IgD-negative memory B cell (primary cell): Measurements from ENCODE around the gene L3MBTL2. TPM values are rescaled to one million over a fixed set of nuclear protein-coding genes. Genes with fewer than 3 reads are reported as not detected.
"Not testable (repeated sequence)": the region's sequence is repeated elsewhere in the genome, so short reads cannot be mapped to it uniquely, and the experiment has no call there.

Experiments
- H3K27ac Mint-ChIP-seq, 3 donors: one replicate each; pipeline ENCODE4 v1.8.0; 2020 to 2022; ENCODE audit warnings: mild to moderate bottlenecking in 3 of 3, mixed read lengths in 3 of 3, moderate library complexity in 1 of 3
- H3K27me3 Mint-ChIP-seq: one replicate; pipeline ENCODE4 v1.8.0; 2021; ENCODE audit warnings: mixed read lengths
- H3K36me3 Mint-ChIP-seq: one replicate; pipeline ENCODE4 v1.8.0; 2020; ENCODE audit warnings: mild to moderate bottlenecking, mixed read lengths
- H3K4me1 Mint-ChIP-seq, 3 donors: one replicate each; pipeline ENCODE4 v1.8.0; 2020 to 2022; ENCODE audit warnings: mixed read lengths in 3 of 3, mild to moderate bottlenecking in 1 of 3
- H3K4me3 Mint-ChIP-seq, 4 donors: one replicate each; pipeline ENCODE4 v1.8.0; 2020 to 2022; ENCODE audit warnings: mild to moderate bottlenecking in 4 of 4, mixed read lengths in 4 of 4, moderate library complexity in 3 of 4
- H3K9me3 Mint-ChIP-seq, 3 donors: one replicate each; pipeline ENCODE4 v1.8.0; 2020 to 2021; ENCODE audit warnings: mixed read lengths in 3 of 3, mild to moderate bottlenecking in 1 of 3
- polyA plus RNA-seq: library from polyadenylated mRNA; unstranded; fragments of 300-500 nt; fragmentation: Illumina TruSeq; gene quantifications from one replicate; pipeline ENCODE4 v1.2.3, GENCODE V29; 2021

Gene L3MBTL2
- polyA plus RNA-seq, 1 donor from 2014 or later = 29.8 TPM

DNA sequence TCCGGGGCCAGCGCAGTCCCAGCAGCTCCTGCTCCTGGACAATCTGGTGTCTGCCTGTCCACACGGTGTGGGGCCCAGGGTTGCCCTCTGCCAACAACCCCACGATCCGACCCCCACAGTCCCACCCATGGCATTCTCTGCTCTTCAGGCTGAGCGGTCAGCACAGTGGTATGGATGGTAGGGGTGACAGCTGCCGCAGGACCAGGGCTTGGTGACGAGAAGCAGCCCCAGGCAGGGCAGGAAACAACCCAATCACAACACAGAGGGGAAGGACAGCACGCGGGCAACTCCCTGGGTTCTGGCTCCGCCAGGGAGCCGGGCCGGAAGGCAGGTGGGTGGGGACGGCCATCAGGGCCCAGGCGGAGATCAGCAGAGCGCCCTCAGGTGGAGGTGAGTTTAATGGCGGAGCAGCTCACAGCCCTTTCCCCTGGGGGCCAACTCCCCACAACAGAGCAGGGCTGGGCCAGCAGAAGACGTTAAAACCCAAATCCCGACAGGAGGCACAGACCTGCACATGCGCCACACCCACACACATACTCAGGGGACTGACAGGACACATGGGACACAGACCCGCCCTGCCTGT lies 40.9 kb downstream of the L3MBTL2 start:
- peaks cover 0 to 2% (median 0%) of the 10 kb centered on the region in 3 donors for H3K4me1 Mint-ChIP-seq
- H3K4me3 Mint-ChIP-seq = no peak overlapping the region
- peaks cover 4% of the 10 kb centered on the region for H3K36me3 Mint-ChIP-seq
- no peaks in the 10 kb centered on the region for H3K27me3 Mint-ChIP-seq
- no peaks in the 10 kb centered on the region for H3K9me3 Mint-ChIP-seq
- H3K27ac Mint-ChIP-seq = no peak overlapping the region

GRCh38 chr22:41247703-41248102 lies 42.6 kb downstream of the L3MBTL2 start:
- Mint-ChIP-seq H3K4me3 (no peak overlapping the region), H3K4me1 (peaks cover 0 to 2% (median 0%) of the 10 kb centered on the region in 3 donors), H3K36me3 (peaks cover 5% of the 10 kb centered on the region), H3K27ac (peak overlapping the region in 1 of 3 donors; percentile 47), H3K27me3 (no peaks in the 10 kb centered on the region), H3K9me3 (no peaks in the 10 kb centered on the region)

GRCh38 chr22:41248314-41248713 lies 43.2 kb downstream of the L3MBTL2 start:
- H3K36me3 Mint-ChIP-seq = peaks cover 5% of the 10 kb centered on the region
- no peak overlapping the region for H3K4me3 Mint-ChIP-seq
- H3K27me3 Mint-ChIP-seq = no peaks in the 10 kb centered on the region

DNA sequence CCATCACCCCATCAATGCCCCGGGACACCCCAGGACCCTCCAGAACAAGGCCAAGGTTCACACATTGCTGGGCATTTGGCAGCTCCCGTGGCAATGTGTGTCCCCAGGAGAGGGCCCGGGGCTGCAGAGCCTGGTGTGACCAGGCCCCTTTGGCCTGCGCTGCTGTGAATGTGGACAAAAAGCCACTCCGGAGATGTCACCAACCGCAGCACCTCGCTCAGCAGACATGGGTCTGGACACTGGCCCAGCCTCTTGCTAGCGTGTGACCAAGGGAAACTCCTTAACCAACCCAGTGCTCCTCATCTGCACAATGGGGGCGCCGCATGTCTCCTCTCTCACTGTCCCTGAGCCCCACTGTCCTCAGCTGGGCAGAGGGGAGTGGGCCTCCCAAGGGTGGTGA lies 43.6 kb downstream of the L3MBTL2 start:
- H3K4me1 Mint-ChIP-seq = peaks cover 0 to 2% (median 0%) of the 10 kb centered on the region in 3 donors
- no peak overlapping the region for H3K27ac Mint-ChIP-seq
- H3K27me3 Mint-ChIP-seq = no peaks in the 10 kb centered on the region
- no peaks in the 10 kb centered on the region for H3K9me3 Mint-ChIP-seq
- no peak overlapping the region for H3K4me3 Mint-ChIP-seq
- peaks cover 5% of the 10 kb centered on the region for H3K36me3 Mint-ChIP-seq

More at GRCh38 chr22:41248314-41248713, 43.2 kb downstream of the L3MBTL2 start:
- peaks cover 0 to 2% (median 0%) of the 10 kb centered on the region in 3 donors for H3K4me1 Mint-ChIP-seq
- no peaks in the 10 kb centered on the region for H3K9me3 Mint-ChIP-seq
- H3K27ac Mint-ChIP-seq = no peak overlapping the region

DNA sequence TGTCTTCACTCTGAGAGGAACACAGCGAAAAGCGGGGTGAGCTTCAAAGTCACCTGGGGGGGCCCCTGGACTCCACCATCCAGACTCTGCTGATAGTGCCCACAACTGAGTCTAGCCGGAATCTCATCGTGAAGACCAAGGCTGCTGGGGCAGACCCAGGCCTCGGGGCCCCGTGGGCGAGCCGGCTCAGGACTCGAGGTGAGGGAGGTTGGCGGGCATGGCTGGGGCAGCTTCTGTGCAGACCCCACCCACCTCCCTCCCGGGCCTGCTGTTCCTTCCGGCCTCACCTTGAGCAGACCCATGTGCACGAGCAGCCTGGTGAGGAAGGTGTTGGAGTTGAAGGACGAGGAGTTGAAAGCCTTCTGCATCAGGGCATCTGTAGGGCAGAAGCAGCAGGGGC lies 44.3 kb downstream of the L3MBTL2 start:
- no peak overlapping the region for H3K27ac Mint-ChIP-seq
- H3K36me3 Mint-ChIP-seq = peaks cover 5% of the 10 kb centered on the region
- no peaks in the 10 kb centered on the region for H3K9me3 Mint-ChIP-seq
- no peaks in the 10 kb centered on the region for H3K4me1 Mint-ChIP-seq
- H3K4me3 Mint-ChIP-seq = no peak overlapping the region
- H3K27me3 Mint-ChIP-seq = no peaks in the 10 kb centered on the region

DNA sequence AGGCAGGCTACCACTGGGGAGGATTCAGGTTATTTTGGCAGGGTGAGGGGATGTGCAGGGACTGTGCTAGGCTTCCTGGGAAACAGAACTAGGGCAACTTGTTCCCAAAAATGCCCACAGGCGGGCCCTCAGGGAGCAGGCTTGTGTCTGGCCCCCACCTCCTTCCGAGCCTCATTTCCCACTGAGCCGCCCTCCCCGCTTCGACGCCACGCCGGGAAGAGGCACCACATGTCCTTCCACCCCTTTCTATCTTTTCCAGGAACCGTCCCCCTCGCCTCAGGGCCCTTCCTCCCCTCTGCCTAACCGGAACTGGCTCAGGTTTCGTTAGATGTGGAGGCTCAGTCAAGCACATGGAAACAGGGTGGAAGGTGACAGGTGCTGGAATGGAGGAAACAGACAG lies 45.0 kb downstream of the L3MBTL2 start:
- H3K4me3 Mint-ChIP-seq = no peak overlapping the region
- H3K36me3 Mint-ChIP-seq = peaks cover 2% of the 10 kb centered on the region

DNA sequence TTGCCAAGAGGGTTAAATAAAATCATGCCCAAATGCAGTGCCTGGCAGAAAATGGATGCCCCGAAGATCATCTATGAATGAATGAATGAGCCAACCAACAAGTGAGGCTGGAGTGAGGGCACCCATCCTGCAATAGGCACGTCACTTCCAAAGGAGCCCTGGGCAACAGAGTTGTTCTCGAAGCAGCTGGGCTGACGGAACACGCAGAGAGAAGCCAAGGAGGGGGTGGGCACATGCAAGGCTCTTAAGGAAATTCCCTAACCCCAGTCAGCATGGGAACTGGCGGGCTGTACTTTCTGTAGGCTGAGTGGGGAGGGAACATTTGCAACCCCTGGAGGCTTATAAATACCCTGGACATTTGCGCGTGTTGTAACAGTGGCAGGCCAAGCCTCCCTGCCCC lies 47.3 kb downstream of the L3MBTL2 start:
- no peak overlapping the region for H3K27ac Mint-ChIP-seq
- no peaks in the 10 kb centered on the region for H3K4me1 Mint-ChIP-seq
- no peaks in the 10 kb centered on the region for H3K9me3 Mint-ChIP-seq
- H3K36me3 Mint-ChIP-seq = peaks cover 5% of the 10 kb centered on the region
- H3K27me3 Mint-ChIP-seq = no peaks in the 10 kb centered on the region
- H3K4me3 Mint-ChIP-seq = no peak overlapping the region

More for the DNA sequence above, 45.0 kb downstream of the L3MBTL2 start:
- Mint-ChIP-seq H3K9me3 (no peaks in the 10 kb centered on the region), H3K4me1 (no peaks in the 10 kb centered on the region), H3K27ac (no peak overlapping the region), H3K27me3 (no peaks in the 10 kb centered on the region)

DNA sequence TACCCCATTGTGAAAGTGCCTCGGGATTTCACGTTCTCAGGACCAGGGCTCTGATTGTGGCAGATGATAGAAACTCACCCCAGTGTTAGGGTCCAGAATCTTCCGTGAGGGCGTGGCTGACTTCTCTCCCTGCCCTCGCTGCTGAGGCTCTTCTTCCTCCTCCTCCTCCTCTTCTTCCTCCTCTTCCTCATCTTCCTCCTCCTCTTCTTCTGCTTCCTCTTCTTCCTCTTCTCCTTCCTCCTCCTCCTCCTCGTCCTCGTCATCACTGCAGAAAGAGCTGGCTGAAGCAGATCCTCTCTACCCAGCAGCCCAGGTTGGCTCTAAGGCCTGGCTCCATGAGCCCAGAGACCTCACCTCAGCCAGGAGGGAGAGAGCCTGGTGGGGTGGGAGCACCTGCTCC lies 49.1 kb downstream of the L3MBTL2 start:
- Mint-ChIP-seq H3K4me1 (no peaks in the 10 kb centered on the region), H3K4me3 (no peak overlapping the region), H3K27me3 (no peaks in the 10 kb centered on the region), H3K36me3 (peaks cover 9% of the 10 kb centered on the region), H3K27ac (peak overlapping the region in 1 of 3 donors; percentile 74), H3K9me3 (no peaks in the 10 kb centered on the region)

DNA sequence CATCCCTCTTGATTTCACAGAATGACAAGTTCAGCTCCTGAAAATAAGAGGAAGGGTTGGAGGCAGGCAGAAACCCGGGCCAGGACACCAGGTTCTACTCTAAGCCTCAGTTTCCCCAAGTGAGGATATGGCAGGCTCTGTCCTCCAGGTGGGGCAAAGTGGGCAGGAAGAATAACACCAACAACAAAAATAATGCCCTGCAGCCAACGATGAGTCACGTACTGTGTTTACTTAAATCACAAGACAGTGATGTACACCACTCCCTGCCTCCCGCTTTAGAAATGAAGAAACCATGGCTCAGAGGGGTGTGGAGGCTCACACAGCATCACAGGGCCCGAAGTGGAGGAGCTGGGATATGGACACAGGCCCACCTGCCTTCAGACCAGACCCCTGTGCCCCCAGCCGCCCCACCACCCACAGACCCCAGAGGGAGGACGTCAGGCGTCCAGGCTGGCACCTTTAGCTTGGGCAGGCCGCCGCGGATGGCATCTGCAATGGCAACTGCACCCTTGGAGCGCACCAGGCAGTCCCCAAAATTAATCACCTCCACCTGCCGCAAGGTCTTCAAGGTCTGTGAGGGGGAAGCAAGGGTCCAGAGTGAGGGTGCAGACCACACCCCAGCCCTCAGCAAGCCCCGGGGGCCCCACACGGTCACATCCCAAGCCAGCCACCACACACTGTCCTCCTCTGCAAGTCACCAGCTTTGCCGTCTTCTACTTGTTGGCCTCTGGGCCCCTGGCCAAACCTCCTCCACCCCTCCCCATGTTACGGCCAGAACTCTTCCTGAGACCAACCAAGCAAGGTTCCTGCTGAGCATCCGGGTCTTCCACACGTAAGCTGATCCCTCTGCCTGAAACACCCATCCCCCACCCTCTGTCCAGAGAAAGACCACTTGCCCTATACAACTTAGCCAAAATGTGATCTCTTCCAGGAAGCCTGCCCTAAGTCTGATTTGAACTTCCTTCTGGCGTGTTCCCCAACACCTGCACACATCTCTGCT lies 51.4 kb downstream of the L3MBTL2 start:
- peak overlapping the region in 1 of 3 donors; percentile 67 for H3K27ac Mint-ChIP-seq
- H3K4me1 Mint-ChIP-seq = no peaks in the 10 kb centered on the region
- H3K9me3 Mint-ChIP-seq = no peaks in the 10 kb centered on the region
- H3K27me3 Mint-ChIP-seq = no peaks in the 10 kb centered on the region
- H3K4me3 Mint-ChIP-seq = no peak overlapping the region
- peaks cover 7% of the 10 kb centered on the region for H3K36me3 Mint-ChIP-seq

DNA sequence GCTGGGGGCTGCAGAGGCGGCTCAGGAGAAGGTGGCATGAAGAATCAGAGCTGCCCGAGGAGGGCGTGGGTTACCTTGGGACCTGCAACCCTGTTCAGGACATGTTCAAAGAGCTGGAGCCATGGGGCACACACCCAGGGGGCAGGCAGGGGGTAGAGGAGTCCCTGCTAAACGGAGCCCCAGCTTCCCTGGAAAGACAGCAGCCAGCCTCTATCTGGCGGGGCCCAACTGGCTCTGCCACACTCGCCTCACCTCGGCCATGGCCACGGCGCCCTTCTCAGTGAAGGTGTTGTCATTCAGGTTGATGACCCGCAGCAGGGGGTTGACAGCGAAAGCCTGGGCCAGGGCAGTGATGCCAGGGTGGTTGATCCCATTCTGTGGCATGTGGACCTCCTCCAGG lies 52.6 kb downstream of the L3MBTL2 start:
- Mint-ChIP-seq H3K27ac (peak overlapping the region in 1 of 3 donors; percentile 16), H3K27me3 (no peaks in the 10 kb centered on the region), H3K4me1 (no peaks in the 10 kb centered on the region), H3K4me3 (no peak overlapping the region), H3K9me3 (no peaks in the 10 kb centered on the region), H3K36me3 (peaks cover 7% of the 10 kb centered on the region)

DNA sequence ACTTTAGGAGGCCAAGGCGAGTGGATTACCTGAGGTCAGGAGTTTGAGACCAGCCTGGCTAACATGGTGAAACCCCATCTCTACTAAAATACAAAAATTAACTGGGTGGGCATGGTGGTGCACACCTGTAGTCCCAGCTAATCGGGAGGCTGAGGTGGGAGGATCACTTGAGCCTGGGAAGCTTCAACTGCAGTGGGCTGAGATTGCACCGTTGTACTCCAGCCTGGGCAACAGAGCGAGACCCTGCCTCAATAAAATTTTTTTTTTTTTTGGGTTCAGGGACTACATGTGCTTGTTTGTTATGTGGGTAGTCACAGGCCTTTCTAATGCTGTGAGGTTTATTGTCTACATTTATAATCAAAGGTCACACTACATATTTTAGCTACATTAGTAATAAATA lies 54.6 kb downstream of the L3MBTL2 start:
- not testable (repeated sequence) for H3K27ac Mint-ChIP-seq

GRCh38 chr22:41260871-41261270 lies 55.8 kb downstream of the L3MBTL2 start:
- no peaks in the 10 kb centered on the region for H3K27me3 Mint-ChIP-seq
- H3K27ac Mint-ChIP-seq = no peak overlapping the region
- no peaks in the 10 kb centered on the region for H3K4me1 Mint-ChIP-seq
- H3K4me3 Mint-ChIP-seq = no peak overlapping the region
- H3K9me3 Mint-ChIP-seq = no peaks in the 10 kb centered on the region
- peaks cover 7% of the 10 kb centered on the region for H3K36me3 Mint-ChIP-seq

More for the DNA sequence above, 54.6 kb downstream of the L3MBTL2 start:
- H3K9me3 Mint-ChIP-seq, H3K36me3 Mint-ChIP-seq, H3K4me3 Mint-ChIP-seq, H3K4me1 Mint-ChIP-seq, H3K27me3 Mint-ChIP-seq: not testable (repeated sequence)

- no peaks in the 10 kb centered on the region for H3K9me3 Mint-ChIP-seq
- peaks cover 0 to 2% (median 0%) of the 10 kb centered on the region in 3 donors for H3K4me1 Mint-ChIP-seq
- no peak overlapping the region for H3K4me3 Mint-ChIP-seq
- H3K27ac Mint-ChIP-seq = no peak overlapping the region
- peaks cover 7% of the 10 kb centered on the region for H3K36me3 Mint-ChIP-seq
- no peaks in the 10 kb centered on the region for H3K27me3 Mint-ChIP-seq
Observed at GRCh38 chr22:41261541-41262249, 56.6 kb downstream of the L3MBTL2 start.

DNA sequence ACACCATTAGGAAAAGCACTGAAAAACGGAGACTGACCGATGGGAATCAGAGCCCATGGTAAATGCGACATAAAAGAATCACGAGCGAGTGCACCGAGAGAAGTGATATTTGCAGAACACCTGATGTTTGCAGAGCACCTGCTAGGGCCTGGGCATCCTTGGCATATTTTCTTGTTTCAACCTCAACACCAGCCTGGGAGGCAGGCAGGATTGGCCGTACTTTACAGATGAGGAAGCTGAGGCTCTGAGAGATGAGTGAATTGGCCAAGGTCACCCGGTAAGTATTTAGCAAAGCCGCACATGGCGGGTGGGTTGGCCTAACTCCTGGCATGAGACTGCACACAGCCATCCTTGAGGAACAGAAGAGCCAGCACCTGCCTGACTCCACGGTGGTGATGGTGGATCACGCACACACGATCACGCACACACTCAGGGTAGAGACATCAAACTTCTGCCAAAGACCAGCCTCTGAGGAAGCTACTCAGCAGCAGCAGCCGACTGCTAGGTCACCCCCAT lies 57.2 kb downstream of the L3MBTL2 start:
- Mint-ChIP-seq H3K27me3 (no peaks in the 10 kb centered on the region), H3K9me3 (no peaks in the 10 kb centered on the region), H3K27ac (no peak overlapping the region)

DNA sequence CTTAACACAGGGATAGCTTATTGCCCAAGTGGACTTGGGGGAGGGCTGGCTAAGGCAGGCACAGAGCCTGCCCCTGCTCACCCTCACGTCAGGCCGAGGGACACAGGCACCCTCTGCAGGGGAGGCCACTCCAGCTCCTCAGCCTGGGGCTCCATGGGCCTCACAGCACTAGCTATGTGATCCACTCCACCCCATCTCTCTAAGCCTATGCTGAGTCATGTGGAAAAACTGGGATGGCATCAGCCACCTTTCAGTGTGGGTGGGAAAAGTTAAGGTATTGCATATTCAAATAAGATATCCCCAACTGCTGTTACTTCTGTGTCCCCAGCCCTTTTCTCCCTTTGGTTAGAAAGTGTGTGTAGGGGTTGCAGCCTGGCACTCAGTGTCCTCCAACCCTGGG lies 58.6 kb downstream of the L3MBTL2 start:
- Mint-ChIP-seq H3K4me1 (peaks cover 0 to 2% (median 0%) of the 10 kb centered on the region in 3 donors), H3K4me3 (no peak overlapping the region), H3K27me3 (no peaks in the 10 kb centered on the region), H3K27ac (no peak overlapping the region), H3K36me3 (peaks cover 4% of the 10 kb centered on the region), H3K9me3 (no peaks in the 10 kb centered on the region)

More for the DNA sequence above, 57.2 kb downstream of the L3MBTL2 start:
- no peak overlapping the region for H3K4me3 Mint-ChIP-seq
- peaks cover 0 to 2% (median 0%) of the 10 kb centered on the region in 3 donors for H3K4me1 Mint-ChIP-seq
- peaks cover 4% of the 10 kb centered on the region for H3K36me3 Mint-ChIP-seq
